Measurements from ENCODE around the gene DNAJB8.

Gene DNAJB8

DNA sequence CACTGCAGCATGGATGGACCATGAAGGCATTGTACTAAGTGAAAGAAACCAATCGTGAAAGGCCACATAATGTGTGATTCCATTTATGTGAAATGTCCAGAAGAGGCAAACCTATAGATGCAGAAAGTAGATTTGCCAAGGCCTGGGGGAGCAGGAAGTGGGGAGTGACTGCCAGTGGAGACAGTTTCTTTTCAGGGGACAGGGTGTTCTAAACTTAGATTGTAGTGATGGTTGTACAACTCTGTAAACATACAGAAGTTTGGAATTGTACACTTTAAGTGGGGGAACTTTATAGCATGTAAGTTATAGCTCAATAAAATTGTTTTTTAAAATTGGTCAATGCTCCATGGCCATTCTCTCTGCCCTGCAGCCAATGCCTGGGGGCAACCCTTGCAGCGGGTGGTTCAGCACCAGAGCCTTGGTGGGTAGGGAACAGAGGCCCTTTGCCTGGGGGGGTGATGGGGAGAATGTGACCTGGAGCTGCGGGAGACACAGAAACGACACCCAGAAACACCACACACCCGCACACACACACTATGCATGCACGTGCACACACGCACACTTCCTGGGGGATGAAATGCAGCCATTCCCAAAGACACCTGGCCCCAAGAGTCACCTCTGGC lies 43.1 kb downstream of the DNAJB8 start:
- no peak for DNase-seq (ENCODE audit: low spot score)
- Mint-ChIP-seq H3K9me3 (no peaks in the 10 kb centered on the region), H3K4me3 (no peak overlapping the region), H3K27me3 (ENCODE audit: low read depth) (peaks cover 4% of the 10 kb centered on the region), H3K4me1 (ENCODE audit: low read depth) (no peaks in the 10 kb centered on the region), H3K36me3 (ENCODE audit: low read depth) (no peaks in the 10 kb centered on the region), H3K27ac (no peak overlapping the region)

DNA sequence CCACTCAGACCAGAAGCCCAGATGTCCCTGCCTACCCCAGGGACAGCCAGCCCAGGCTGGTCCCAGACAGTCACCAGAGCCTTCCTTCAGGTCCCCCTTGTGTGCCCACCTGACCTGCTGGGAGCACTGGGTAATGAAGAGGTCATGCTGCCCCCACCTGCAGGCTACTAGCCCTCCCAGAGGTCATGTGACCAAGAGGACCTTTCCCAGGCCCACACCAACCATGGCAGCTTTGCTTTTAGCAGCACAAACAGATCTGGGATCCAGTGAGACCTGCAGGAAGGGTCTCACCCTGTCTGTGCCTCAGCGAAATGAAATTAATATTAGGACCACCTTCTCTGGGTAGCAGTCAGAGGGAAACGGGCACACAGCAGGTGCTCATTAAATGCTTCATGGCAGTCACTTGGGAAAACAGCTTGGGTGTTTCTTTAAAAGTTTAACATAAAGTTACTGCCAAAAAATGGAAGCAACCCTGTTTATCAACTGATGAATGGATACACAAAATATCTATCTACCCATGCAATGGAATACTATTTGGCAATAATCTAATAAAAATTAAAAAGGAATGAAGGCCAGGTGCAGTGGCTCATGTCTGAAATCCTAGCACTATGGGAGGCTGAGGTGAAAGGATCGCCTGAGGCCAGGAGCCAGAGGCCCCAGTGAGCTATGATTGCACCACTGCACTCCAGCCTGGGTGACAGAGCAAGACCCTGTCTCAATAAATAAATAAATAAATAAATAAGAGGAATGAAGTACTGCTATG lies 43.7 kb downstream of the DNAJB8 start:
- Mint-ChIP-seq H3K27ac (no peak overlapping the region), H3K27me3 (ENCODE audit: low read depth) (peaks cover 2% of the 10 kb centered on the region), H3K36me3 (ENCODE audit: low read depth) (no peaks in the 10 kb centered on the region), H3K4me3 (no peak overlapping the region), H3K4me1 (ENCODE audit: low read depth) (no peaks in the 10 kb centered on the region), H3K9me3 (no peaks in the 10 kb centered on the region)
- DNase-seq (ENCODE audit: low spot score) = no peak

DNA sequence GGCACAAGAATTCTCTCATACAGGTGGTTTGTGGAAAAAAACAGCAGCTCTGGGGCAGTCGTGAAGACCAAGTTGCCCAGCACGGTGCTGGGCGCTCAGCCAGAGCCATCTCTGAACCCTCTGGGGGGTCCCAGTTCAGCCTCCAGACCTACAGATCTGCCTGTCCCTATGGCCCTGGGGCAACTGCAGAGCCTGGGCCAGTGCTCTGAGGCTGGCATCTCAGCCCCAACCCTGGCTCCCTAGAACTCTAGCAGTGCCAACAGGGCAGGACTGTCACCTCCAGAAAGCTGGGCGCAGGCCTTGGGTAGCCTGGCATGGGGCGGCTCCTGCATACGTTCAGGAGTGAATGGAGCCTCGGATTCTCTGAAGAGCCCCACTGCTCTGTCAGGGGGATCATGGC lies 44.7 kb downstream of the DNAJB8 start:
- Mint-ChIP-seq H3K27ac (no peak overlapping the region), H3K9me3 (no peaks in the 10 kb centered on the region), H3K4me3 (no peak overlapping the region), H3K27me3 (ENCODE audit: low read depth) (no peaks in the 10 kb centered on the region), H3K4me1 (ENCODE audit: low read depth) (no peaks in the 10 kb centered on the region), H3K36me3 (ENCODE audit: low read depth) (no peaks in the 10 kb centered on the region)
- no peak for DNase-seq (ENCODE audit: low spot score)

GRCh38 chr3:128421439-128421836 lies 45.3 kb downstream of the DNAJB8 start:
- H3K27me3 Mint-ChIP-seq (ENCODE audit: low read depth) = no peaks in the 10 kb centered on the region
- no peaks in the 10 kb centered on the region for H3K4me1 Mint-ChIP-seq (ENCODE audit: low read depth)
- no peak for DNase-seq (ENCODE audit: low spot score)
- H3K9me3 Mint-ChIP-seq = no peaks in the 10 kb centered on the region
- H3K4me3 Mint-ChIP-seq = no peak overlapping the region
- H3K27ac Mint-ChIP-seq = no peak overlapping the region
- H3K36me3 Mint-ChIP-seq (ENCODE audit: low read depth) = no peaks in the 10 kb centered on the region

- no peak for DNase-seq (ENCODE audit: low spot score)
- H3K4me3 Mint-ChIP-seq = no peak overlapping the region
- no peaks in the 10 kb centered on the region for H3K9me3 Mint-ChIP-seq
Observed at GRCh38 chr3:128420720-128421438, 45.8 kb downstream of the DNAJB8 start.

DNA sequence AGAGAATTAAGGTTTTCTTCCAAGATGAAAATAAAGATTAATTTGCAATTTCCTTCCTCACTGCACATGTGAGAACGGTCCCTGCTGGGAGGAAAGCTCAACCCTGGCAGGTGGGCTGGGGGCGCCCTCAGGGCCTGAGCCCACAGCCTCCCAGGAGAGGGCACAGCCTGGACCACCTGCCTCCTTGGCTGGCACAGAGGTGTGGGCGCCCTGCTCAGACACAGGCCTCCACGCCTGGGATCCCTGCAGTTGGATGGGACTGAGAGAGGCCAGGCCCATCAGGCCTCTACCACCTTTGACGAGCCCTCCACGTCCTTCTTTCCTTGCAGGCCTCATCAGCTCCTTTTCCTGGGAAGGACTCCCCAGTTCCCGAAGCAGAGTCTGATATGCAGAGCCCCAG lies 46.4 kb downstream of the DNAJB8 start:
- Mint-ChIP-seq H3K4me1 (ENCODE audit: low read depth) (no peaks in the 10 kb centered on the region), H3K36me3 (ENCODE audit: low read depth) (no peaks in the 10 kb centered on the region), H3K9me3 (no peaks in the 10 kb centered on the region), H3K4me3 (no peak overlapping the region), H3K27me3 (ENCODE audit: low read depth) (no peaks in the 10 kb centered on the region), H3K27ac (no peak overlapping the region)
- no peak for DNase-seq (ENCODE audit: low spot score)

More at GRCh38 chr3:128420720-128421438, 45.8 kb downstream of the DNAJB8 start:
- H3K27ac Mint-ChIP-seq = no peak overlapping the region
- no peaks in the 10 kb centered on the region for H3K27me3 Mint-ChIP-seq (ENCODE audit: low read depth)
- H3K36me3 Mint-ChIP-seq (ENCODE audit: low read depth) = no peaks in the 10 kb centered on the region
- no peaks in the 10 kb centered on the region for H3K4me1 Mint-ChIP-seq (ENCODE audit: low read depth)

DNA sequence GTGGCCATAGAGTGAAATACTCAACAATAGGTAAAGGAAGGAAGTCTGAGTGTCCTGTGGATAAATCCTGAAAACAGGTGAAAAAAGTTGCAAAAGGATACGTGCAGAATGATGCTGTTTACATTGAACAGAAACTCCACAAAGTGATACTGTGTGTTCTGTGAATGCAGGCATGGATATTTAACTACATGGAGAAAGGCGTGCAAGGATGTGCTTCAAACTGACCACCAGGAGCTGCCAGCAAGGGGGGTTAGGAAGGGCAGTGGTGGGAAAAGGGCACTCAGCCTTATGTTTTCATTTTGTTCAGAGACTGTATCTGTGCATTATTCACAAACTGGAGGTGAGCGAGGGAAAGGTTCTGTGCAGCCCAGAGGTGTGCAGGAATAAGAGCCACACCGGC lies 47.4 kb downstream of the DNAJB8 start:
- H3K9me3 Mint-ChIP-seq = no peaks in the 10 kb centered on the region
- no peak overlapping the region for H3K4me3 Mint-ChIP-seq
- H3K27me3 Mint-ChIP-seq (ENCODE audit: low read depth) = no peaks in the 10 kb centered on the region
- H3K36me3 Mint-ChIP-seq (ENCODE audit: low read depth) = no peaks in the 10 kb centered on the region
- no peak for DNase-seq (ENCODE audit: low spot score)
- no peak overlapping the region for H3K27ac Mint-ChIP-seq
- H3K4me1 Mint-ChIP-seq (ENCODE audit: low read depth) = no peaks in the 10 kb centered on the region

DNA sequence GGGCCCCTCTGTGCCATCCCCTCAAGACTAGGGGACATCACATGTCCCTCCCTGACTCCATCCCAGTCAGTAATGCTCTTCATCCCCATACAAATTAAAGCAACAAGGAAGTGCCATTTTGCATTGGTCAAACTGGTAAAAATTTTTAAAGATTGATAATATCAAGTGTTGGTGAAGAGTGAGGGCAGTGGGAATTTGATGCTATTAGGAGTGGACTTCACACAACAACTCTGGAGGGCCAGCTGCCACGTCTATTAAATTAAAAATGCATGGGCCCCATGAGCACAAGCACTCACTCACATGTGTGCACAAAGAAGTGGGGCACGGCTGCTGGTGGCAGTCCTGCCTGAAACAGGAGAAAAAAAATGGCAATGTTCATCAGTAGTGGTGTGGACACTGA lies 47.8 kb downstream of the DNAJB8 start:
- no peak overlapping the region for H3K4me3 Mint-ChIP-seq
- H3K9me3 Mint-ChIP-seq = no peaks in the 10 kb centered on the region
- no peaks in the 10 kb centered on the region for H3K4me1 Mint-ChIP-seq (ENCODE audit: low read depth)
- DNase-seq (ENCODE audit: low spot score) = no peak
- no peaks in the 10 kb centered on the region for H3K27me3 Mint-ChIP-seq (ENCODE audit: low read depth)
- H3K36me3 Mint-ChIP-seq (ENCODE audit: low read depth) = no peaks in the 10 kb centered on the region
- no peak overlapping the region for H3K27ac Mint-ChIP-seq

DNA sequence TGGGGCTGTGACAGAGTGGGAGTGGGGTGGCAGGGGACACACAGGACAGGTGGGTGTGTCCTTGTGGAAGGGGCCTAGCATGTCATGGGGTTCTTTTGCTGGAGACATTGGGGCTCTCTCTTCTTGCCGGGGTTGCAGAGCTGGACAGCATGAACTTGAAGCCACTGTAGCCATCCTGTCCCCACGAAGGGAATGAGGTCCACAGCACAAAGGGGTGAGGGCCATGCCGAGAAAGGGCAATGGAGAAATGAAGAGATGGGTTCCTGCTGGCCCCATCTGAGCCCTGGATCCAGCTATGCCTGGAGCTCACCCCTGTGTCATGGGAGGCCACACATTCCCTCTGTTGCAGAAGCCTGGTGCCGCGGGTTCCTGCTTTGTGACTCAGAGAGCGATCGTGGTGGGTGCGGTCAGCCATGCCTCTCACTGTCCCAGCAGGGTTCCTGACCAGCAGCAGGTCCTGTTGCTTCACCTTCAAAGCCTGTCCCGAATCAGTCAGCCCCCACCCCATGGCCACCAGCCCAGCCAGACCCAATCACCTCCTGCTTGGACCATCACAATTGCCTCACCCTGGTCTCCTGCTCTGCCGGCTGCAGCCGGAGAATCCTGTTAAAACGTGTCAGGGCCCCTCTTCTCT lies 50.0 kb downstream of the DNAJB8 start:
- Mint-ChIP-seq H3K27ac (no peak overlapping the region), H3K36me3 (ENCODE audit: low read depth) (no peaks in the 10 kb centered on the region), H3K4me1 (ENCODE audit: low read depth) (no peaks in the 10 kb centered on the region), H3K9me3 (no peaks in the 10 kb centered on the region), H3K4me3 (no peak overlapping the region), H3K27me3 (ENCODE audit: low read depth) (no peaks in the 10 kb centered on the region)
- no peak for DNase-seq (ENCODE audit: low spot score)

GRCh38 chr3:128415773-128416577 lies 50.7 kb downstream of the DNAJB8 start:
- Mint-ChIP-seq H3K36me3 (ENCODE audit: low read depth) (no peaks in the 10 kb centered on the region), H3K4me3 (no peak overlapping the region), H3K27me3 (ENCODE audit: low read depth) (no peaks in the 10 kb centered on the region), H3K27ac (no peak overlapping the region), H3K9me3 (no peaks in the 10 kb centered on the region), H3K4me1 (ENCODE audit: low read depth) (no peaks in the 10 kb centered on the region)
- DNase-seq (ENCODE audit: low spot score) = no peak

- no peak for DNase-seq (ENCODE audit: low spot score)
- no peak overlapping the region for H3K4me3 Mint-ChIP-seq
- H3K4me1 Mint-ChIP-seq (ENCODE audit: low read depth) = no peaks in the 10 kb centered on the region
- H3K27ac Mint-ChIP-seq = no peak overlapping the region
- H3K27me3 Mint-ChIP-seq (ENCODE audit: low read depth) = no peaks in the 10 kb centered on the region
- no peaks in the 10 kb centered on the region for H3K9me3 Mint-ChIP-seq
- H3K36me3 Mint-ChIP-seq (ENCODE audit: low read depth) = no peaks in the 10 kb centered on the region
Observed at GRCh38 chr3:128415200-128415772, 51.4 kb downstream of the DNAJB8 start.

DNA sequence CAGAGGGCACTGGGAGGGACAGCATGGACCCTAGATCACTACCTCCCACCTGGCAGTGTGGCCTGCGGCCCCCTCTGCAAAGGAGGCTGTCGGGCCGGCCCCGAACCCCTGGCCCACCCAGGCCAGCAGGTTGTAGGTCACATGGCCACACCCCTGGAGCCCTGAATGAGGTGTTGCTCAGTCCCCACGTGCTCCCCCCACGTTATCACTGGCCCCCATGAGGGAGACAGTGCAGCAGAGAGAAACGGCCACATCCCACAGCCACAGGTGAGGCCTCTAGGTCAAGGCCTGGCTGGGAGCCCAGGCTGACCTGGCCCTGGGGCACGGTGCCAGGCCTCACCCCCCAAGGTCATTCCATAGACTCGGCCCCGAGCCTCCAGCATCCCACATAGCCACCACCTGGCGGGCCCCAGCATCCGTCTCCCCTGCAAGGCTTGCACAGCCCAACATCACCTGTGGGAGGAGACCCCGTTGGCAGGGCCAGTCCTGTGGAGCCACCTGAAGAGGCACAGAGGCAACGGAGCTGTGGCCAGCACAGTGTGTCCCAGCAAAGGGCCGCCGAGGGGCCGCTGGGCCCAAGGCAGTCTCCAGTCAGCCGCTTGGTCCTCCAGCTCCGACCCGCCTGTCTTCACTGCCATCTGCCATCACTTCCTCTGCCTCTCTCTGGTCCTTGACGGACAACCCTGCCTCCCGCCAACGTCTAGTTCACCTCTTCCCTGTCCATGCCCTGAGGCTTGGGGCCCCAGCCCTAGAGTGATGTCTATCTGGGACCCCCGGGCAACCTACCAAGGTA lies 53.1 kb downstream of the DNAJB8 start:
- Mint-ChIP-seq H3K36me3 (ENCODE audit: low read depth) (no peaks in the 10 kb centered on the region), H3K9me3 (no peaks in the 10 kb centered on the region), H3K27ac (no peak overlapping the region), H3K4me1 (ENCODE audit: low read depth) (no peaks in the 10 kb centered on the region), H3K4me3 (no peak overlapping the region), H3K27me3 (ENCODE audit: low read depth) (no peaks in the 10 kb centered on the region)
- no peak for DNase-seq (ENCODE audit: low spot score)

GRCh38 chr3:128413003-128413370 lies 53.7 kb downstream of the DNAJB8 start:
- no peaks in the 10 kb centered on the region for H3K4me1 Mint-ChIP-seq (ENCODE audit: low read depth)
- H3K36me3 Mint-ChIP-seq (ENCODE audit: low read depth) = no peaks in the 10 kb centered on the region
- H3K27ac Mint-ChIP-seq = no peak overlapping the region
- no peaks in the 10 kb centered on the region for H3K9me3 Mint-ChIP-seq
- DNase-seq (ENCODE audit: low spot score) = no peak
- H3K27me3 Mint-ChIP-seq (ENCODE audit: low read depth) = no peaks in the 10 kb centered on the region
- H3K4me3 Mint-ChIP-seq = no peak overlapping the region

All from T-helper 2 cell treated with Interferon-gamma antibody and Interleukin-4, amounts not matched to agents 5 μg/mL and 100 μg/mL, for 36 hours (primary cell).